ENCODE results near the gene SIT1. TPM values are rescaled to one million over a fixed set of nuclear protein-coding genes. Genes with fewer than 3 reads are reported as not detected.

The SIT1 gene
- total RNA-seq, 1 donor from 2014 or later: 3.4 TPM

- Mint-ChIP-seq H3K4me3 (ENCODE audit: unreplicated experiment) (peak overlapping the region; percentile 81), H3K36me3 (ENCODE audit: unreplicated experiment) (no peaks in the 10 kb centered on the region), H3K27me3 (ENCODE audit: unreplicated experiment) (peaks cover 6% of the 10 kb centered on the region), H3K9me3 (ENCODE audit: unreplicated experiment) (peaks cover 12% of the 10 kb centered on the region), H3K27ac (ENCODE audit: unreplicated experiment) (no peak overlapping the region), H3K4me1 (ENCODE audit: low read depth, unreplicated experiment) (peaks cover 30% of the 10 kb centered on the region)
- DNase-seq: no peak
- TF ChIP-seq, protein P1, sequence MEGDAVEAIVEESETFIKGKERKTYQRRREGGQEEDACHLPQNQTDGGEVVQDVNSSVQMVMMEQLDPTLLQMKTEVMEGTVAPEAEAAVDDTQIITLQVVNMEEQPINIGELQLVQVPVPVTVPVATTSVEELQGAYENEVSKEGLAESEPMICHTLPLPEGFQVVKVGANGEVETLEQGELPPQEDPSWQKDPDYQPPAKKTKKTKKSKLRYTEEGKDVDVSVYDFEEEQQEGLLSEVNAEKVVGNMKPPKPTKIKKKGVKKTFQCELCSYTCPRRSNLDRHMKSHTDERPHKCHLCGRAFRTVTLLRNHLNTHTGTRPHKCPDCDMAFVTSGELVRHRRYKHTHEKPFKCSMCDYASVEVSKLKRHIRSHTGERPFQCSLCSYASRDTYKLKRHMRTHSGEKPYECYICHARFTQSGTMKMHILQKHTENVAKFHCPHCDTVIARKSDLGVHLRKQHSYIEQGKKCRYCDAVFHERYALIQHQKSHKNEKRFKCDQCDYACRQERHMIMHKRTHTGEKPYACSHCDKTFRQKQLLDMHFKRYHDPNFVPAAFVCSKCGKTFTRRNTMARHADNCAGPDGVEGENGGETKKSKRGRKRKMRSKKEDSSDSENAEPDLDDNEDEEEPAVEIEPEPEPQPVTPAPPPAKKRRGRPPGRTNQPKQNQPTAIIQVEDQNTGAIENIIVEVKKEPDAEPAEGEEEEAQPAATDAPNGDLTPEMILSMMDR (IDR thresholded peaks at IDR 0.05; ENCODE audit: partially characterized antibody, unreplicated experiment): no peak
These were observed 39.5 kb upstream of the SIT1 start for GRCh38 chr9:35690294-35690613.

DNA sequence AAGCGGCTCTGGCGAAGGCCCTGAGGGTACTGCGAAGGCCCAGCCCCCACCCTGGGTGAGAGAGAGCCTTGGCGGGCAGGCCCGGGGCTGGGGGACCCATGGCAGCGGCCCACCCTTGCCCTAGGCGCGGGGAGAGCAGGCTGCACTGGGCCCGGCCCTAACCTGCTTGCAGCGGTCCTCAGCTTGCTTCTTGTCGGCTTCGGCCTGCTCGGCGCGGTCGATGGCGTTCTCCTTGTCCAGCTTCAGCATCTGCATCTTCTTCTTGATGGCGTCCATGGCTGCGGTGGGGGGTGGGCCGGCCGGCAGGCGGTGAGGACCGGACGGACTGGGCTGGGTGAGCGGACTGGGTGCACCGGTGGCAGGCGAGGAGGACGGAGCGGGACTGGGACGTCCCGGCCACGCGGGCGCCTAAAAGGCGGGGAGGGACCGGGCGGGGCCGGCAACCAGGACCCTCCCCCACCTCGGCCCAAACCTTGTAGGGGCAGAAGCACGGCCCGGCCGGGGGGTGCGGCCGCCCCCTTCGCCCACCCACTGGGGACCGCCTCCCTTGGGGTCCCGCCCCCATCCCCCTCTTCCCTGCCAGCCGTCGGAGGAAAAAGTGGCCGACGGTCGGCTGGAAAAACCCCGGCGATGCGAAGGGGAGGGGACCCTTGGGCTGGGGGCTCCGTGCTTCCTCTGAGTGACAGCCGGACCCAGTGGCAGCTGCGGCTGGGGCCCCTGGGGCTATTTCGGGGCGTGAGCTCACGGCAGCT is 39.0 kb upstream of the SIT1 start, which contains the start of gene TPM2:
TSS of gene TPM2 (minus strand) at position 384 of the 752 bp plus-strand sequence. CDS start at position 276, 108 bp downstream.
- peak; percentile 69 for DNase-seq
- H3K4me1 Mint-ChIP-seq (ENCODE audit: low read depth, unreplicated experiment): peaks cover 30% of the 10 kb centered on the region
- H3K4me3 Mint-ChIP-seq (ENCODE audit: unreplicated experiment): peak within 1 kb of the TSS; percentile 92
- peaks cover 12% of the 10 kb centered on the region for H3K9me3 Mint-ChIP-seq (ENCODE audit: unreplicated experiment)
- H3K27ac Mint-ChIP-seq (ENCODE audit: unreplicated experiment): peak within 1 kb of the TSS; percentile 78
- no peaks in the 10 kb centered on the region for H3K36me3 Mint-ChIP-seq (ENCODE audit: unreplicated experiment)
- H3K27me3 Mint-ChIP-seq (ENCODE audit: unreplicated experiment): peaks cover 6% of the 10 kb centered on the region
- TF ChIP-seq, protein P1 (IDR thresholded peaks at IDR 0.05; ENCODE audit: partially characterized antibody, unreplicated experiment): no peak

GRCh38 chr9:35688558-35689541 is 38.1 kb upstream of the SIT1 start:
- peaks cover 12% of the 10 kb centered on the region for H3K9me3 Mint-ChIP-seq (ENCODE audit: unreplicated experiment)
- H3K27me3 Mint-ChIP-seq (ENCODE audit: unreplicated experiment): peaks cover 6% of the 10 kb centered on the region
- DNase-seq: no peak
- peak overlapping the region; percentile 92 for H3K4me3 Mint-ChIP-seq (ENCODE audit: unreplicated experiment)
- H3K36me3 Mint-ChIP-seq (ENCODE audit: unreplicated experiment): no peaks in the 10 kb centered on the region
- H3K4me1 Mint-ChIP-seq (ENCODE audit: low read depth, unreplicated experiment): peaks cover 30% of the 10 kb centered on the region
- TF ChIP-seq, protein P1 (IDR thresholded peaks at IDR 0.05; ENCODE audit: partially characterized antibody, unreplicated experiment): no peak
- H3K27ac Mint-ChIP-seq (ENCODE audit: unreplicated experiment): peak overlapping the region; percentile 78

- H3K27ac Mint-ChIP-seq (ENCODE audit: unreplicated experiment): no peak overlapping the region
- H3K36me3 Mint-ChIP-seq (ENCODE audit: unreplicated experiment): no peaks in the 10 kb centered on the region
- peaks cover 14% of the 10 kb centered on the region for H3K9me3 Mint-ChIP-seq (ENCODE audit: unreplicated experiment)
- DNase-seq: no peak
- TF ChIP-seq, protein P1 (IDR thresholded peaks at IDR 0.05; ENCODE audit: partially characterized antibody, unreplicated experiment): no peak
- H3K4me1 Mint-ChIP-seq (ENCODE audit: low read depth, unreplicated experiment): peaks cover 31% of the 10 kb centered on the region
- H3K27me3 Mint-ChIP-seq (ENCODE audit: unreplicated experiment): peaks cover 11% of the 10 kb centered on the region
- peak overlapping the region; percentile 71 for H3K4me3 Mint-ChIP-seq (ENCODE audit: unreplicated experiment)
These were observed 37.3 kb upstream of the SIT1 start for GRCh38 chr9:35687972-35688557.
